Activated CD8-positive, alpha-beta memory T cell treated with anti-CD3 and anti-CD28 coated beads, Interleukin-2, amount 50 U/mL, for 24 hours (primary cell): ENCODE measurements around the gene ADAMTSL1.

Source experiments
- DNase-seq: peaks from one replicate; pipeline ENCODE4 v3.0.0-alpha.2; 2020; ENCODE audit errors: extremely low read depth

The ADAMTSL1 gene

GRCh38 chr9:18771763-18772162 lies 297.8 kb downstream of the ADAMTSL1 start:
- DNase-seq = no peak

GRCh38 chr9:18775241-18775640 lies 301.3 kb downstream of the ADAMTSL1 start:
- DNase-seq = no peak

GRCh38 chr9:18775930-18776329 lies 302.0 kb downstream of the ADAMTSL1 start:
- no peak for DNase-seq

- no peak for DNase-seq
These were observed 303.2 kb downstream of the ADAMTSL1 start for GRCh38 chr9:18776836-18777820.

- no peak for DNase-seq
These were observed 304.2 kb downstream of the ADAMTSL1 start for GRCh38 chr9:18778147-18778546.

- no peak for DNase-seq
These were observed 304.9 kb downstream of the ADAMTSL1 start for GRCh38 chr9:18778846-18779245.

GRCh38 chr9:18783909-18784308 lies 310.0 kb downstream of the ADAMTSL1 start:
- no peak for DNase-seq

GRCh38 chr9:18785604-18786003 lies 311.7 kb downstream of the ADAMTSL1 start:
- no peak for DNase-seq

GRCh38 chr9:18786196-18786595 lies 312.2 kb downstream of the ADAMTSL1 start:
- no peak for DNase-seq

- DNase-seq = no peak
These were observed 313.1 kb downstream of the ADAMTSL1 start for GRCh38 chr9:18786911-18787650.

- DNase-seq = no peak
These were observed 314.3 kb downstream of the ADAMTSL1 start for GRCh38 chr9:18788256-18788655.

- no peak for DNase-seq
These were observed 317.1 kb downstream of the ADAMTSL1 start for GRCh38 chr9:18791074-18791473.

- no peak for DNase-seq
These were observed 319.2 kb downstream of the ADAMTSL1 start for GRCh38 chr9:18793122-18793521.

- DNase-seq = no peak
These were observed 322.2 kb downstream of the ADAMTSL1 start for GRCh38 chr9:18795947-18796671.

GRCh38 chr9:18796696-18797270 lies 322.8 kb downstream of the ADAMTSL1 start:
- DNase-seq = no peak

- no peak for DNase-seq
These were observed 324.2 kb downstream of the ADAMTSL1 start for GRCh38 chr9:18798106-18798505.

- no peak for DNase-seq
These were observed 324.7 kb downstream of the ADAMTSL1 start for GRCh38 chr9:18798508-18799290.

GRCh38 chr9:18799428-18799827 lies 325.5 kb downstream of the ADAMTSL1 start:
- DNase-seq = no peak

GRCh38 chr9:18800579-18800978 lies 326.6 kb downstream of the ADAMTSL1 start:
- no peak for DNase-seq

- no peak for DNase-seq
These were observed 331.4 kb downstream of the ADAMTSL1 start for GRCh38 chr9:18805386-18805785.
